C4-2B (cell line): ENCODE measurements around the gene FNDC1.

Source experiments
- ZFX ChIP-seq: fragments of 450-650 bp; IDR thresholded peaks from 2 replicates; pipeline ENCODE4 v1.6.1; 2017
- TF ChIP-seq, protein P1 (sequence below): fragments of 450-650 bp; conservative IDR thresholded peaks from 2 replicates; pipeline ENCODE4 v1.5.1; 2017; ENCODE audit warnings: mild to moderate bottlenecking

DNA sequence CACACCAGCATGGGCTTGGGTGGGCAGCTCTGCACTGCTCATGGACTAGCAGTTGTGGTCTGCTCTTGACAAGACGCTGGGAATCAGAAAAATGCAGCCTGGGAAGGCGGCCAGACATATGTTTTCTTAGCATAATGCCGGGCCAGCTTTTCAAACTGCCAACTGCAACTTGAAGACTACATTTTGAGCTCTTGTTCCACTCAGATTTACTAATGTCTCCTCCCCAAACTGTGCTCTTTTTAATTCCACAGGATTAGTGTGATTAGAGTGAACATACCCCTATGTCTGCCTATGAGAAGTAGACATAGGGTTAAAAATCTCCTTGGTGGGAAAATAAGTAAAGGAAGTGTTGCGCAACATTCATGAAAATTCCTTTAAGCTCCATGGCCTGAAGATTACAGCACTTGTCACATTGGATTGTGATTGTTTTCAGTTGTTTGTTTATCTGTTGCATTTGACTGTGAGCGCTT lies 5.3 kb upstream of the FNDC1 start:
- TF ChIP-seq, protein P1, sequence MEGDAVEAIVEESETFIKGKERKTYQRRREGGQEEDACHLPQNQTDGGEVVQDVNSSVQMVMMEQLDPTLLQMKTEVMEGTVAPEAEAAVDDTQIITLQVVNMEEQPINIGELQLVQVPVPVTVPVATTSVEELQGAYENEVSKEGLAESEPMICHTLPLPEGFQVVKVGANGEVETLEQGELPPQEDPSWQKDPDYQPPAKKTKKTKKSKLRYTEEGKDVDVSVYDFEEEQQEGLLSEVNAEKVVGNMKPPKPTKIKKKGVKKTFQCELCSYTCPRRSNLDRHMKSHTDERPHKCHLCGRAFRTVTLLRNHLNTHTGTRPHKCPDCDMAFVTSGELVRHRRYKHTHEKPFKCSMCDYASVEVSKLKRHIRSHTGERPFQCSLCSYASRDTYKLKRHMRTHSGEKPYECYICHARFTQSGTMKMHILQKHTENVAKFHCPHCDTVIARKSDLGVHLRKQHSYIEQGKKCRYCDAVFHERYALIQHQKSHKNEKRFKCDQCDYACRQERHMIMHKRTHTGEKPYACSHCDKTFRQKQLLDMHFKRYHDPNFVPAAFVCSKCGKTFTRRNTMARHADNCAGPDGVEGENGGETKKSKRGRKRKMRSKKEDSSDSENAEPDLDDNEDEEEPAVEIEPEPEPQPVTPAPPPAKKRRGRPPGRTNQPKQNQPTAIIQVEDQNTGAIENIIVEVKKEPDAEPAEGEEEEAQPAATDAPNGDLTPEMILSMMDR = no peak
- TF ChIP-seq ZFX = no peak
